SK-N-DZ (cell line): ENCODE measurements around the gene ELN.

ENCODE experiments used
- DNase-seq: peaks from one replicate; pipeline ENCODE4 v3.0.0-alpha.2; 2015; ENCODE audit warnings: low spot score

ELN gene

GRCh38 chr7:74023786-74024185, 4.2 kb upstream of the ELN start:
- no peak for DNase-seq

DNA sequence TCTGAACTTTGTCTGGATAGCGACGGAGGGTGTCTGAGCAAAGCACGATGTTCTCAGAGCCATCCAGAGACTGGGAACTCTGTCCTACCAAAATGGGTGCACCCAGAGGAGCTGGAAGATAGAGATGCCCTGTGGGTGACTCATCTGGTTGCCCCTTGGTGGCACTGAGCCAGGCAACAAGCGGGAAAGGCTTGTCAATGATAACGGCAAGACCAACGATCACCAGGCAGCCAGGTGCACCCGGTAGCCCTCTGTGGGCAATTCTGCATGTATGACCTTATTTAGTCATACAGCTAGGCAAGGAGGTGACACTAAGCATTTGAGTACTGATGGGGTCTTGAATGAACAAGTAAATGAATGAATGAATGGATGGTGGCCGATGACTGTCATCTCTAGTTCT, 2.8 kb upstream of the ELN start:
- DNase-seq = no peak

GRCh38 chr7:74025730-74026129, 2.2 kb upstream of the ELN start:
- no peak for DNase-seq

DNA sequence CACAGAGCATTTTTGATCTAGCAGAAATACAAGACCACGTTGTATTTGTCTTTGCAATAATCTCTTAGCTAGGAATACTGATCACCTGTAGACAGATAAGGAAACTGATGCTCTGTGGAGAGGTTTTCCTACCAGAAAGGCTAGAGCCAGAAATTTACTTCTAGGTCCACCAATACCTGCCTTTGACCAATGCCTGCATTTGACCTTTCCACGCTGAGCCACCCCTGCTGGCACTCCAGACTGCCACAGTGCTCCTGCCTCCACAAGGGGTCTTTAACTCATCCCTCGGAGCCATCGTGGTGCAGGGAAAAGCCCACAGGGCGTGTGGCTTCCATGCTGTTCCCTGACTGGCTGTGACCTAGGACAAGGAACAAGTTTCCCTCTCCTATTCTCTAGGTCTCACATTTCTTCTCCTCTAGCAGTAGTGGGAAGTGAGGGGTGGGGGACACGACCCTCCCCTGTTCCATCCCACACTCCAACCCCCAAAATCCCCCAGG, 1.5 kb upstream of the ELN start:
- no peak for DNase-seq

GRCh38 chr7:74026903-74027682, 880 bp upstream of the ELN start:
- peak; percentile 66 for DNase-seq

GRCh38 chr7:74028321-74028838, 407 bp downstream of the ELN start:
- no peak for DNase-seq

DNA sequence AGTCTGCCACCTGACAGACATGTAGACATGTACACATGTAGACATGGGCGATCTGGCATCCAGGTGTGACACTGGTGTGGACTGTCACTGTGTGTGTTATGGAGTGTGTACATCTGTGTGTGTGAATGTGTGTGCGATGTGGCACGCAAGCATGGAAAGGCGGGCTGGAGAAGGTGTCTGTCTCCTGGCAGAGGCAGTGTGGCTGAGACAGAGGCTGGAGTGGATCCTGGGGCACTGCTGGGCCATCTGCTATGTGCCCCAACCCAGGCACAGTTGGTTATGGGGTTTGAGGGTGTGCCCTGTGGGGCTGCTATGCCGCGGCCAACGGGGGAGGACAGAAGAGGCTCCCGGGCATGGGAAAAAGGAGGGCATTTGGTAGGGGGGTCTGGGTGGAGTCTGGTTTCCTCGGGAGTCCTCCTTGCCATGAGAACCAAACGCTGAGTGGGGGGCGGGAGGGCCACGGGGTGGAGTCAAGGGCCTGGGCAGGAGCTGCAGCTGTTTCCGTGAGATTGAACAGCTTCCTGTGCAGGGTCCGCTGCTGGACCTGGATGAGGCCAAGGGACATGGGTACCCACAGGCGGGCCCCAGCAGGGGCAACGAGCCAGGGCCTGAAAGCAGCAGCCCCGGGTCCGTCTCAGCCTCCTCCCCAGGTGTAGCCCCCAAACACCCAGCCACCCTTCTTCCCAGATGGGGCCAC, 1.3 kb downstream of the ELN start:
- no peak for DNase-seq

GRCh38 chr7:74029991-74030415, 2.0 kb downstream of the ELN start:
- DNase-seq = no peak

DNA sequence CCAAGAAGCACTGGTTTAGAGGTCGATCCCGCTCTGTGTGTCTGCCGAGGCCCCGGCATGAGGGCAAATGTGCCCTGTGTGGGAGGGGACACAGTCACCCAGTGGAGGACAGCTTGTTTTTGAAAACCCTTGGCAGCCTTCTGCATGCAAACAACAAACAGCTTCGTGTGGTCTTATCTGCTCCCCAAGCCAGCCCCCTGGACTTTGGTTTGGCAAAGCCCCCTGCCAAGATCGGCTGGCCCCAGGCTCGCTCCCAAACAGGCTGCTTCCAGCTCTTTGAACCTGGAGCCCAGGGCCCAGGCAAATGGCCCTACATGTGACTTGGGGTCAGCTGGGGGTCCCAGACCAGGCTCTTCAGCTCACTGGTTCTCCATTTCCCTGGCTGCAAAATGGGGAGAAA, 2.9 kb downstream of the ELN start:
- no peak for DNase-seq

GRCh38 chr7:74031403-74032190, 3.6 kb downstream of the ELN start:
- no peak for DNase-seq

DNA sequence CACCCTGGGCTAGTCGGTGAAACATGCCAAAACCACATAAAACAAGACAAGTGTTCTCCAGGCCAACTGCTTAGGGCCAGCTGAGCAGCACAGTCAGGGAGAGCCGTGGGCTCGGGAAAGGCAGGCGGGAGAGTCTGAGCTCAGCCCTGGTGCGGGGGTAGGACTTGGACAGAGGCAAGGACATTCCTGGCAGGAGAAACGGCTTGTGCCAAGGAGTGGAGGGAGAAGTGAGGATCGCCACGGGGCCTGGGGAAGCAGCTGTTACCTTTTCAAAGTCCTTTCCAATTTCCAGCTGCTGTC, 4.2 kb downstream of the ELN start:
- no peak for DNase-seq

- no peak for DNase-seq
Observed at GRCh38 chr7:74032624-74033371, 4.8 kb downstream of the ELN start.

DNA sequence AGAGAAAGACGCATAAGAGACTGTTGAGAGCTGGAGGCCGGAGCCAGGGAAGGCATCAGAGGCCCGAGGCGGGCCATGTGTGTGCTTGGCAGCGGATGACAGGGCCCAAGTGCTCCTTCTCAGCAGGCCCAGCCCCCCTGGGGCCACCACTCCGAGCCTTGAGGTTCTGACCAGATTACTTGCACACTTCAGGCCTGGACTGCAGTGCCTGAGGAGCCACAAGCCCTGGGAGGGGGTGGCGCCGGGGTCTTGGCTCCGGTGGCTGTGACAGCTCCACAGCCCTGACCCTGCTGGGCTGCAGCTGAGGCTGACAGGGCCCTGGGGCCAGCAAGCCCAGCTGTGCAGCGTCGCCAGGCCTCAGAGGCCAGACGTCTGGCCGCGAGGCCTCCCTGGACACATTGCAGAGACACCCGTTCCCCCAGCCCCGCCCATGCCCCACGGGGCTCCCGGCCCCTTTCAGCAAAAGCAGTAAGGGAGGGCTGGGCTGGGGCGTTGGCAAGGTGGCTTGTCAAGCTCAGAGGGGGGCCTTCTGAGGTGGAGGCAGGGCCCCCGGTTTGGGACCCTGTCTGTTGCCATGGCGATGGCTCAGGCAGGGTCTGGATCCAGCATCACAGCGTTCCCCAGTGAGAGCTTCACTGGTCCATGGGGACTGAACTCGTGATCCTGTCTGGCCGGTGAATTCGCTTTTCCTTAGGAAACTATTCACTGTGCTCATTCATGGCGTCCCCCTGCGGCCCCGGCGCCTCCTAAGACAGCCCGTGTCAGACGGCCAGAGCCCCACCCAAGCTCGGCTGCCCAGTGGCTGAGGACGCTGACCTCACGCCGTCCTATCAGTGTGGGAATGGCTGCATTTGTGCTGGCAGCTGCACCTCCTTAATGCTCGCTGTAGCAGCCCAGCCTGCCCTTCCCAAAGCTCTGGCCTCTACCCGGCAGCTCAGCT, 5.7 kb downstream of the ELN start:
- peak; percentile 42 for DNase-seq

DNA sequence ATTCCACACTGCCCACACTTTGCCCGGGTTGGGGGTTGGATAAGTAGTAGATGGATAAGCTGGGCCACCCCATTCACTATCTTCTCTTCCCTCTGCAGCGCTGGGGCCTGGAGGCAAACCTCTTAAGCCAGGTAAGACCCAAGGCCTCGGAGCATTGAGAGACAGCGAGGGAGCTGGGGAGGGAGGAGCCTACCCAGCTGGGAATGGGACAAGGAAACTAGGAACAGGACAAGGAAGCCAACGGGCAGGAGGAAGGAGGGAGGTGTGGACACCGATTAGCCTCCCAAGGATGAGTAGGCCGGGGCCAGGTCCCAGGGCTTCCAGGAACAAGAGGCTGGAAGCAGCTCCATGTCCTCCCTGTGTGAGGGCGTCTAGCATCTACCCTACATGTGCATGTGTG, 9.6 kb downstream of the ELN start:
- no peak for DNase-seq

DNA sequence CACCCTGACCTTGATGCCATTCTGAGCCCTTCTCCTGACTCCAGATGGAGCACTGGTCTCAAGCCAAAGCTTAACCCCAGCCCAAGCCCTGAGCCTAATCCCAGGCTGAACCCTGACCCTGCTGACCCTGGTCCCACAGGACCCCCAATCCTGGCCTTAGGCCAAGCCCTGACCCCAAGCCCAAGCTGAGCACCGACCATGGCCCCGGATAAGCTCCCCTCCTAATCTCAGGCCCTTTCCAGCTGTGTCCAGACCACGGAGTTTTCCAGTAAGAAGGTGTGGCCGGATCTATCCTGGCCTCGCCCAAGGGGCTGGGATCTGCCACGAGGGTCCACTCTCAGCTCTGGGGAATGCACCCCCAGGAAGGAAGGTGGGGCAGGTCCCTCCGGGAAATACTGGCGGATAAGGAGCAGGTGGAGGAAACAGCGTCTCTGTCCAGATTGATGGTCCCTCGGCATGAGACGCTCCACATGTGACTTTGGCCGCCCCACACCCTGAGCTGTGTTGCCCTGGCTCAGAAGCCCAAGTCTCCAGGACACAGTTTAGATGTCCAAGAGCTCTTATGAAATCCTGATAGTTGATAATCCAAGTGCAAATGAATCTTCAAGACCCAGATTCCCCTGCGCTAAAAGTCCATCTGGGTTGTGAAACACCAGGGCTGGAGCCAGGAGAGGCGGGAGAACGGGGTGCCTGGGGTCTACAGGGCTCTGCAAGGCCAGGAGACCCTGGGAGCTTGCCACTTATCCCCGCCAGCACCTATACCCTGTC, 10.4 kb downstream of the ELN start:
- no peak for DNase-seq

- DNase-seq = no peak
Observed at GRCh38 chr7:74039337-74039736, 11.4 kb downstream of the ELN start.

DNA sequence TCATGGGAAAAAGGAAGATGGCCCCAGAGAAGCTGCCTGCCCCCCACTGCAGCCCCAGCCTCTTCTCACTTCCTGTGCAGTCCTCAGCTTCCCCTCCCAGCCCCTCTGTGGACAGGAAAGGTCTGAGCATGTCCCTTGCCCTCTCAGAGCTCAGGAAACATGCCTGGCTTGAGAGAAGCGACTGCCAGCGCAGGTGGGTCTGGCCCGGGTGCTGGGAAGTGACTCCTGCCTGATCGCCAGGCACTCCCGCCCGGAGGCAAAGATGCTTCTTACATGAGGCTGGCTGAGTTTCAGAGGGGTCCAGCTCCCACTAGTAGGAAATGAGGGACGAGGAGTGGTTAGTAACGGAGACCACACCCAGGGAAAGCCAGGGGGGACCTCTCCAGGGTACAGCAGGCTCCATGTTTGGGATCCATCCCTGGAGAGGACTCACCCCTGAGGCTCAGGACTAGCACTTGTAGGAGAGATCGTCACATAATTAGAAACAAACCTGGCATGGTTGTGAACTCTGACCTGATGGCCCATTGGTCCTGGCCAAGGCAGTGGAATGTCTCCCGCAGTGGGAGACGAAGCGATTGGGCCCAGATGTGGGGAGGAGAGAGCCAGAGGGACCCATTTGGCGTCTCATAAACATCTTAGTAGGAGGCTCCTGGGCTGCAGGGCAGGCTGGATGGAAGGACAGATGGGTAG, 12.3 kb downstream of the ELN start:
- DNase-seq = no peak

DNA sequence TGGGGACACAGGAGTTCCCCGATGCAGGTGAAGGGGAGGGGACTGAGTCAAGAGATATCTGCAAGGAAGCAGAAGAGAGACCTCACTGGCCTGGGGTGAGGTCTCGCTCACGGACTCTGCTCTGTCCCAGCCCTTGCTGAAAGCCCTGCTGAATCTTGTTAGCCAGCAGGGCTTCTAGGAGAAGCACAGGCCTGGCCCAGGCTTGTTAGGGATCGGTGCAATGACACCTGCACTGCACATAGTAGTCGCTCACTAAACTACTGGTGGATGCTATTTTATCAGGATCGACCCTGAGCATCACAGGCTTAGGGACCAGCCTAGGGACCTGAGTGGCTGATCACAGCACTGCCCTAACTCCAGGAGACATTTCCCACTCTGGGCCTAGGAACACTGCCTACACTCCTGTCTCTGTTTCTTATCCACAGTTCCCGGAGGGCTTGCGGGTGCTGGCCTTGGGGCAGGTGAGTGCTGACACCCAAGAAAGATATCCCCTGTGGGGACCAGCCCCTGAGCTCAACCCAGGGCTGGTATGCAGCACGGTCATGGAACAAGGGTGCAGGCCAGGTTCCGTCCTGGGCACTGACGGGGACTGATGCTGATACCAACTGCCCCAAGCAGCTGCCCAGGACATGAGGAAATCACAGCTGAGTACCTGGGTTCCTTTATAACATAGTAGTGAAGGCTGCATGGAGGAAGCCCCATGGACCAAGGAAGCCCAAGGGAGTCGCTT, 13.0 kb downstream of the ELN start:
- no peak for DNase-seq
